B cell (primary cell): ENCODE results near the gene CDHR5.

Experiments used
- CTCF ChIP-seq: fragments of 200-600 bp; IDR thresholded peaks from one replicate; pipeline ENCODE4 v1.8.0; 2022; ENCODE audit warnings: antibody characterized with exemption, mild to moderate bottlenecking
- EZH2 ChIP-seq: IDR thresholded peaks from 2 replicates; pipeline ENCODE4 v1.6.1; 2012; ENCODE audit warnings: borderline replicate concordance, low read depth, mild to moderate bottlenecking, moderate library complexity, low read length; ENCODE audit not compliant: insufficient read depth, poor library complexity, severe bottlenecking

GRCh38 chr11:587546-587945 lies 37.2 kb downstream of the CDHR5 start:
- no peak for TF ChIP-seq CTCF
- TF ChIP-seq EZH2: no peak
